Measurements from ENCODE around the gene SMAD2. TPM values are rescaled to one million over a fixed set of nuclear protein-coding genes. Genes with fewer than 3 reads are reported as not detected.

The SMAD2 gene
- polyA plus RNA-seq, 1 donor: 80.8 TPM

GRCh38 chr18:47799376-47799775, 131.1 kb downstream of the SMAD2 start:
- Histone ChIP-seq H3K4me1 (ENCODE audit: control insufficient read depth, insufficient read depth, low read length) (peaks cover 2% of the 10 kb centered on the region), H3K27me3 (ENCODE audit: control insufficient read depth, insufficient read depth, low read length) (peaks cover 7% of the 10 kb centered on the region), H3K4me3 (ENCODE audit: low read length) (no peak overlapping the region), H3K9me3 (ENCODE audit: control insufficient read depth, low read depth, low read length) (no peaks in the 10 kb centered on the region), H3K36me3 (ENCODE audit: control insufficient read depth, insufficient read depth, low read length) (no peaks in the 10 kb centered on the region), H3K27ac (ENCODE audit: low read length) (no peak overlapping the region)
- no peak for DNase-seq
- no CpG with 5 or more reads among the region's 13 CpGs for WGBS (ENCODE audit: insufficient coverage, low lambda C conversion rate)

DNA sequence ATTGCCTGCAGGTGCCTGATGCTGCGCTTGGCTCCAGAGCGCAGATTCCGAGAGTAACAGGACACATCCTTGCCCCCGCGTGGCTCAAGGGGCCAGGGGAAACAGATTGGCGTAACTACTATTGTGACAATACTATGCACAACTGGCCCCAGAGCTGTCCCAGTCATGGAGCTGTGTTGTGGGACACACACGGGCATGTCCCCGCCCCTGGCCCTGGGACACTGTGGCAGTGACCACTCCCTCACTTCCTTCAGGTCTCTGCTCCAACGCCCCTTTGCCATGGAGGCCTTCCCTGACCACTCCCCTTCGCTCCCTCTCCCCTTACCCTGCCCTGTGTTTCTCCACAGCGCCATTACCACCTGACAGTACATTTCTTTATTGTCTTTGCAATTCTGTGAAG, 132.1 kb downstream of the SMAD2 start:
- Histone ChIP-seq H3K36me3 (ENCODE audit: control insufficient read depth, insufficient read depth, low read length) (no peaks in the 10 kb centered on the region), H3K4me3 (ENCODE audit: low read length) (no peak overlapping the region), H3K27ac (ENCODE audit: low read length) (no peak overlapping the region), H3K9me3 (ENCODE audit: control insufficient read depth, low read depth, low read length) (no peaks in the 10 kb centered on the region), H3K4me1 (ENCODE audit: control insufficient read depth, insufficient read depth, low read length) (peaks cover 2% of the 10 kb centered on the region), H3K27me3 (ENCODE audit: control insufficient read depth, insufficient read depth, low read length) (peaks cover 7% of the 10 kb centered on the region)
- WGBS (ENCODE audit: insufficient coverage, low lambda C conversion rate): no CpG with 5 or more reads among the region's 11 CpGs
- DNase-seq: no peak

- Histone ChIP-seq H3K4me1 (ENCODE audit: control insufficient read depth, insufficient read depth, low read length) (peaks cover 2% of the 10 kb centered on the region), H3K27me3 (ENCODE audit: control insufficient read depth, insufficient read depth, low read length) (peaks cover 7% of the 10 kb centered on the region), H3K9me3 (ENCODE audit: control insufficient read depth, low read depth, low read length) (no peaks in the 10 kb centered on the region), H3K27ac (ENCODE audit: low read length) (no peak overlapping the region), H3K36me3 (ENCODE audit: control insufficient read depth, insufficient read depth, low read length) (no peaks in the 10 kb centered on the region), H3K4me3 (ENCODE audit: low read length) (no peak overlapping the region)
- no peak for DNase-seq
- no CpG with 5 or more reads among the region's 5 CpGs for WGBS (ENCODE audit: insufficient coverage, low lambda C conversion rate)
These were observed 133.3 kb downstream of the SMAD2 start for GRCh38 chr18:47797126-47797525.

- no peak overlapping the region for H3K4me3 ChIP-seq (ENCODE audit: low read length)
- peaks cover 2% of the 10 kb centered on the region for H3K4me1 ChIP-seq (ENCODE audit: control insufficient read depth, insufficient read depth, low read length)
- no peaks in the 10 kb centered on the region for H3K9me3 ChIP-seq (ENCODE audit: control insufficient read depth, low read depth, low read length)
- no CpG with 5 or more reads among the region's 7 CpGs for WGBS (ENCODE audit: insufficient coverage, low lambda C conversion rate)
- peaks cover 7% of the 10 kb centered on the region for H3K27me3 ChIP-seq (ENCODE audit: control insufficient read depth, insufficient read depth, low read length)
- DNase-seq: peak in 1 of 2 donors; percentile 8
- H3K27ac ChIP-seq (ENCODE audit: low read length): no peak overlapping the region
- H3K36me3 ChIP-seq (ENCODE audit: control insufficient read depth, insufficient read depth, low read length): no peaks in the 10 kb centered on the region
These were observed 135.0 kb downstream of the SMAD2 start for GRCh38 chr18:47795434-47795814.

DNA sequence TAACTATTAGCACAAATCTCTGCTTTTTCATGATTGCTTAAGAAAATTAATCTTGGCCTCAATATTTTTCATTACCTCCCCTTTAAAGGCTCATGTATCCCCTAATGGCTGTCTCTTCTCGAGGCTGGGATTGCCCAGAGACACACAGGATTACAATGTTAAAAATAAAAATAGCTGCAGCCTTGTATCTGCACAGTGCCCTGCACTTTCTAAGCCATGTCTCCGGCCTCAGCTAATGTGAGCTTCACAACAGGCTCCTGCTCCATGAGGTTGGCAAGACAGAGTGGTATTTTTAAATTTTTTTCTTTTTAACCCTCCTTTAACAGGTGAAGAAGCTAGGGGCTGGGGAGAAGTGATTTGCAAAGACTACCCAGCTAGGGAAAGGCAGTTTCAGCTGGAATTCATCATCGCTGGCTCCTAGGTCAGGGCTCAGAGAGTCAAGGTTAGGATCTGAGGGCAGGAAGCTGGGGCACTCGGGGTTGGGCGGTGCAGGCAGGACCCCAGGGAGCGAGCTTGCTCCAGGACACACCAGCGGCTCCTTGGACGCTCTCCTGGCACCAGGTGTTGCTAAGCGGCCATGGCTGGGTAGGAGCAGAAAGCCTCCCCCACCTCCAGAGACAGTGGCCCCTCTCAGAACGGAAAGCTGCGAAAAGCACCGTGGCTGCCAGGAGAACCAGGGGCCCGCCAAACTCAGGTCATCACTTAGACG, 135.6 kb downstream of the SMAD2 start:
- WGBS (ENCODE audit: insufficient coverage, low lambda C conversion rate): 55% methylated on average over 2 of the region's 14 CpGs
- peaks cover 2% of the 10 kb centered on the region for H3K4me1 ChIP-seq (ENCODE audit: control insufficient read depth, insufficient read depth, low read length)
- no peak for DNase-seq
- no peak overlapping the region for H3K27ac ChIP-seq (ENCODE audit: low read length)
- no peaks in the 10 kb centered on the region for H3K36me3 ChIP-seq (ENCODE audit: control insufficient read depth, insufficient read depth, low read length)
- H3K9me3 ChIP-seq (ENCODE audit: control insufficient read depth, low read depth, low read length): no peaks in the 10 kb centered on the region
- no peak overlapping the region for H3K4me3 ChIP-seq (ENCODE audit: low read length)
- peaks cover 7% of the 10 kb centered on the region for H3K27me3 ChIP-seq (ENCODE audit: control insufficient read depth, insufficient read depth, low read length)

- Histone ChIP-seq H3K27me3 (ENCODE audit: control insufficient read depth, insufficient read depth, low read length) (no peaks in the 10 kb centered on the region), H3K4me3 (ENCODE audit: low read length) (no peak overlapping the region), H3K27ac (ENCODE audit: low read length) (no peak overlapping the region), H3K4me1 (ENCODE audit: control insufficient read depth, insufficient read depth, low read length) (peaks cover 2% of the 10 kb centered on the region), H3K36me3 (ENCODE audit: control insufficient read depth, insufficient read depth, low read length) (no peaks in the 10 kb centered on the region), H3K9me3 (ENCODE audit: control insufficient read depth, low read depth, low read length) (no peaks in the 10 kb centered on the region)
- DNase-seq: no peak
- WGBS (ENCODE audit: insufficient coverage, low lambda C conversion rate): no CpG with 5 or more reads among the region's 7 CpGs
These were observed 136.8 kb downstream of the SMAD2 start for GRCh38 chr18:47793609-47794008.

GRCh38 chr18:47791461-47791985, 138.9 kb downstream of the SMAD2 start:
- Histone ChIP-seq H3K4me3 (ENCODE audit: low read length) (no peak overlapping the region), H3K27me3 (ENCODE audit: control insufficient read depth, insufficient read depth, low read length) (no peaks in the 10 kb centered on the region), H3K36me3 (ENCODE audit: control insufficient read depth, insufficient read depth, low read length) (no peaks in the 10 kb centered on the region), H3K9me3 (ENCODE audit: control insufficient read depth, low read depth, low read length) (no peaks in the 10 kb centered on the region), H3K4me1 (ENCODE audit: control insufficient read depth, insufficient read depth, low read length) (peaks cover 2% of the 10 kb centered on the region), H3K27ac (ENCODE audit: low read length) (no peak overlapping the region)
- no CpG with 5 or more reads among the region's 4 CpGs for WGBS (ENCODE audit: insufficient coverage, low lambda C conversion rate)
- no peak for DNase-seq

DNA sequence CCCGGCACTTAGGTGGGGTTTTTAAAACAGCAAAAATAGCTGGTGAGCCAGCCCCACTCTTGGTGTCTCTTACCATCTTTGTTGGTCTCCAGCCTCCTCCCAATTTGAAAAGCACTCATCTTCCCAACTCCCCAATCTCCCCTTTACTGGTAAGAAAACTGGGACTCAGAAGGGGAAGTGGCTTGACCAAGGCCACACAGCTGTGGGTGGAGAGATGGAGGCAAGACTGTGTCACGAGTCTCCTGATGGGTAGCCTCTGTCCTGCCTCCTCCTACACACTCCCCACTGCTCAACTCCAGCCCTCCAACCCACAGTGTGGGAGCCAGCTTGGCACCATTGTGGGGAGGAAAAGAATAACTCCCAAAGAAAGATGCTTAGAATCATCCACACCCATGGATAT, 140.4 kb downstream of the SMAD2 start:
- WGBS (ENCODE audit: insufficient coverage, low lambda C conversion rate): no CpG with 5 or more reads among the region's 2 CpGs
- no peaks in the 10 kb centered on the region for H3K4me1 ChIP-seq (ENCODE audit: control insufficient read depth, insufficient read depth, low read length)
- no peak overlapping the region for H3K4me3 ChIP-seq (ENCODE audit: low read length)
- peaks cover 2% of the 10 kb centered on the region for H3K9me3 ChIP-seq (ENCODE audit: control insufficient read depth, low read depth, low read length)
- no peaks in the 10 kb centered on the region for H3K36me3 ChIP-seq (ENCODE audit: control insufficient read depth, insufficient read depth, low read length)
- H3K27me3 ChIP-seq (ENCODE audit: control insufficient read depth, insufficient read depth, low read length): no peaks in the 10 kb centered on the region
- DNase-seq: no peak
- H3K27ac ChIP-seq (ENCODE audit: low read length): no peak overlapping the region

- no CpG with 5 or more reads among the region's 3 CpGs for WGBS (ENCODE audit: insufficient coverage, low lambda C conversion rate)
- DNase-seq: no peak
- peaks cover 2% of the 10 kb centered on the region for H3K9me3 ChIP-seq (ENCODE audit: control insufficient read depth, low read depth, low read length)
- H3K36me3 ChIP-seq (ENCODE audit: control insufficient read depth, insufficient read depth, low read length): no peaks in the 10 kb centered on the region
- no peaks in the 10 kb centered on the region for H3K27me3 ChIP-seq (ENCODE audit: control insufficient read depth, insufficient read depth, low read length)
- no peak overlapping the region for H3K27ac ChIP-seq (ENCODE audit: low read length)
- no peaks in the 10 kb centered on the region for H3K4me1 ChIP-seq (ENCODE audit: control insufficient read depth, insufficient read depth, low read length)
- H3K4me3 ChIP-seq (ENCODE audit: low read length): no peak overlapping the region
These were observed 141.8 kb downstream of the SMAD2 start for GRCh38 chr18:47788621-47789020.

- Histone ChIP-seq H3K4me1 (ENCODE audit: control insufficient read depth, insufficient read depth, low read length) (no peaks in the 10 kb centered on the region), H3K27ac (ENCODE audit: low read length) (no peak overlapping the region), H3K9me3 (ENCODE audit: control insufficient read depth, low read depth, low read length) (peaks cover 2% of the 10 kb centered on the region), H3K27me3 (ENCODE audit: control insufficient read depth, insufficient read depth, low read length) (no peaks in the 10 kb centered on the region), H3K4me3 (ENCODE audit: low read length) (no peak overlapping the region), H3K36me3 (ENCODE audit: control insufficient read depth, insufficient read depth, low read length) (no peaks in the 10 kb centered on the region)
- no peak for DNase-seq
- WGBS (ENCODE audit: insufficient coverage, low lambda C conversion rate): 100% methylated on average over 1 of the region's 3 CpGs
These were observed 148.9 kb downstream of the SMAD2 start for GRCh38 chr18:47781561-47781960.

Data from large intestine (tissue), 3 donors.